GM12878 (cell line): Measurements from ENCODE around the gene ATP5F1B. TPM values are rescaled to one million over a fixed set of nuclear protein-coding genes. Genes with fewer than 3 reads are reported as not detected.
A peak's percentile ranks its signal among the peaks of the same experiment; 100 is the strongest.

Experiments
- ATAC-seq: fragments of 200-7000 bp; cut with Tn5 transposase; 3 replicates; pipeline ENCODE4 v1.9.1; 2020; ENCODE audit warnings: mild to moderate bottlenecking, moderate library complexity
- BruUV-seq: library from RNA; stranded (reverse); fragments of 400-500 nt; replicated peaks from 2 replicates; lab custom pipeline; 2021; lab: Mats Ljungman, UMichigan
- CTCF ChIA-PET: fragments of 300-600 bp; sonication (Branson Sonifier 250); formaldehyde crosslinking; extraction: SDS; loops from one replicate; lab custom pipeline; 2021; ENCODE audit warnings: inconsistent platforms; lab: Yijun Ruan, JAX
- POLR2A ChIA-PET: fragments of 350-600 bp; formaldehyde crosslinking; extraction: SDS; loops from one replicate; lab custom pipeline; 2021; ENCODE audit warnings: inconsistent platforms; lab: Charles Lee
- RAD21 ChIA-PET: fragments of 300-600 bp; sonication (Branson Sonifier 250); formaldehyde crosslinking; loops from one replicate; lab custom pipeline; 2023; ENCODE audit warnings: antibody characterized with exemption; ENCODE audit not compliant: unreplicated experiment; lab: Charles Lee
- SMC1A ChIA-PET: fragments of 300-600 bp; sonication (Branson Sonifier 250); formaldehyde crosslinking; loops from one replicate; lab custom pipeline; 2023; ENCODE audit not compliant: unreplicated experiment, uncharacterized antibody; lab: Charles Lee
- DNase-seq: peaks from one replicate; pipeline ENCODE4 v3.0.0-alpha.2; 2011; ENCODE audit warnings: low read depth, low spot score
- FAIRE-seq: peaks from 3 replicates; lab custom pipeline; 2011; peaks lifted over from hg19 to GRCh38; lab: Jason Lieb, UNC
- H2AFZ ChIP-seq: 2 replicates; pipeline ENCODE4 v1.6.0; 2011; ENCODE audit warnings: low read depth, low read length, control low read depth; ENCODE audit not compliant: control insufficient read depth
- H3K27ac ChIP-seq: 2 replicates; pipeline ENCODE4 v1.5.1; 2011; ENCODE audit warnings: control low read depth; ENCODE audit not compliant: control insufficient read depth, insufficient read depth
- H3K27me3 ChIP-seq, 2 experiments: replicated peaks in 1 of 2; 2 replicates each; pipeline versions ENCODE4 v1.6.0 to v1.6.1; 2011; ENCODE audit warnings: low read length in 1 of 2; ENCODE audit not compliant: control insufficient read depth in 2 of 2, insufficient read depth in 2 of 2
- H3K36me3 ChIP-seq, 2 experiments: 2 replicates each; pipeline ENCODE4 v1.5.1; 2011; ENCODE audit warnings: low read length in 1 of 2; ENCODE audit not compliant: control insufficient read depth in 2 of 2, insufficient read depth in 2 of 2
- H3K4me1 ChIP-seq: 2 replicates; pipeline ENCODE4 v1.6.1; 2011; ENCODE audit warnings: mild to moderate bottlenecking, low read length, moderate library complexity, mixed read lengths; ENCODE audit not compliant: control insufficient read depth, insufficient read depth
- H3K4me2 ChIP-seq: 2 replicates; pipeline ENCODE4 v1.6.0; 2011; ENCODE audit warnings: control low read depth; ENCODE audit not compliant: control insufficient read depth, insufficient read depth
- H3K4me3 ChIP-seq: fragments of 200-600 bp; sonication (generic); 2 replicates; pipeline ENCODE4 v1.5.1; 2016
- H3K79me2 ChIP-seq: 2 replicates; pipeline ENCODE4 v1.6.0; 2011; ENCODE audit warnings: low read length; ENCODE audit not compliant: control insufficient read depth, insufficient read depth
- H3K9ac ChIP-seq: 2 replicates; pipeline ENCODE4 v1.8.0; 2011; ENCODE audit warnings: low read length, control low read depth, mixed read lengths; ENCODE audit not compliant: control insufficient read depth, insufficient read depth
- H3K9me3 ChIP-seq: replicated peaks from 3 replicates; pipeline ENCODE4 v1.5.1; 2011; ENCODE audit warnings: mild to moderate bottlenecking, low read length; ENCODE audit not compliant: control insufficient read depth, insufficient read depth
- H4K20me1 ChIP-seq: 2 replicates; pipeline ENCODE4 v1.6.0; 2011; ENCODE audit not compliant: control insufficient read depth, insufficient read depth
- BRCA1 ChIP-seq: IDR thresholded peaks from 2 replicates; pipeline ENCODE4 v1.6.1; 2011; ENCODE audit warnings: low read depth, low read length, improper control_type of control experiment
- CTCF ChIP-seq, 3 experiments: IDR thresholded peaks in 2 of 3; conservative IDR thresholded peaks in 1 of 3; 2 replicates each; pipeline ENCODE4 v1.5.1; 2011; ENCODE audit warnings: low read depth in 3 of 3, low read length in 3 of 3, mild to moderate bottlenecking in 3 of 3, control low read depth in 2 of 3, moderate library complexity in 2 of 3, inconsistent platforms in 1 of 3, mixed read lengths in 1 of 3; ENCODE audit not compliant: control insufficient read depth in 2 of 3, insufficient read depth in 1 of 3; ENCODE audit errors: extremely low read depth in 1 of 3
- JUND ChIP-seq: IDR thresholded peaks from 2 replicates; pipeline ENCODE4 v1.6.1; 2012; ENCODE audit warnings: low read depth, mild to moderate bottlenecking, low read length, improper control_type of control experiment, moderate library complexity
- PKNOX1 ChIP-seq: fragments of 450-650 bp; IDR thresholded peaks from 2 replicates; pipeline ENCODE4 v1.6.1; 2016; ENCODE audit warnings: mild to moderate bottlenecking
- POU2F2 ChIP-seq: IDR thresholded peaks from 3 replicates; pipeline ENCODE4 v1.6.1; 2011; ENCODE audit warnings: low read depth, mild to moderate bottlenecking, low read length, borderline replicate concordance
- RAD21 ChIP-seq: IDR thresholded peaks from 2 replicates; pipeline ENCODE4 v1.6.1; 2011; ENCODE audit warnings: mild to moderate bottlenecking, low read depth, low read length, moderate library complexity; ENCODE audit not compliant: insufficient read depth
- SMC3 ChIP-seq: IDR thresholded peaks from 2 replicates; pipeline ENCODE4 v1.6.1; 2011; ENCODE audit warnings: low read length, improper control_type of control experiment, borderline replicate concordance
- WGBS: methylation state at CpG from one replicate; pipeline ENCODE4 v1.1.6; 2016; ENCODE audit warnings: low lambda C conversion rate; ENCODE audit not compliant: insufficient replicate concordance, insufficient coverage; ENCODE audit errors: missing lambda C conversion rate; 5-methylcytosine and 5-hydroxymethylcytosine counted together
- in situ Hi-C: fragments of 300-500 bp; cut with MboI; formaldehyde crosslinking; loops from 9 replicates; pipeline ENCODE4 v1.14.3; 2018; ENCODE audit warnings: mixed read lengths
- intact Hi-C: fragments of 100-400 bp; cut with micrococcal nuclease; formaldehyde crosslinking; loops from one replicate; pipeline ENCODE4 v1.14.2; 2022; ENCODE audit not compliant: unreplicated experiment
- polyA plus RNA-seq, 11 experiments: library from polyadenylated mRNA; depleted of rRNA in 4 of 11; unstranded in 6 of 11; stranded (reverse) in 5 of 11; fragments of >200 nt; fragmentation: Nextera tagmentation in 4 of 11; fragmentation: Illumina TruSeq in 1 of 11; extraction: Ambion mirVana in 4 of 11; extraction: Trizol in 1 of 11; gene quantifications; 1 replicate in 1 of 11; 2 replicates in 10 of 11; pipeline versions ENCODE4 v1.2.1 to v1.2.3, GENCODE V29; 2011 to 2016; ENCODE audit warnings: inconsistent platforms in 2 of 11, missing spikeins in 2 of 11, low read depth in 1 of 11
- total RNA-seq, 4 experiments: library from RNA; depleted of rRNA in 3 of 4; stranded (reverse); fragments of >200 nt in 3 of 4; fragmentation: Illumina TruSeq in 1 of 4; extraction: Trizol in 1 of 4; gene quantifications; 2 replicates each; pipeline versions ENCODE4 v1.2.1 to v1.2.3, GENCODE V29; 2013 to 2021
- TF ChIP-seq, protein P1 (sequence below): fragments of 450-650 bp; IDR thresholded peaks from 2 replicates; pipeline ENCODE4 v1.6.1; 2017; ENCODE audit warnings: mild to moderate bottlenecking, moderate library complexity

The ATP5F1B gene
- total and polyA plus RNA-seq, 10 of the 15 experiments (the other 5 are each of a cell fraction or from before 2014, with no cell fraction given), result 671 to 1,908 (median 1,031) TPM

GRCh38 chr12:56590237-56590830, 55.5 kb downstream of the ATP5F1B start:
- SMC1A ChIA-PET, result interaction anchor here (0.8 to 4.7 kb wide), 9 partner anchors 9 to 78 kb away, joined by 3 to 30 read pairs (median 4); partner anchors contain the start of gene RBMS2
- Histone ChIP-seq H3K4me1 (no peaks in the 10 kb centered on the region), H3K27me3 (no peaks in the 10 kb centered on the region), H3K9ac (no peak overlapping the region), H3K36me3 (no peaks in the 10 kb centered on the region; a peak in 1 of 4 replicates), H3K9me3 (no peaks in the 10 kb centered on the region), H2AFZ (no peak overlapping the region), H3K4me3 (no peak overlapping the region), H3K27ac (no peak overlapping the region), H3K79me2 (no peaks in the 10 kb centered on the region), H3K4me2 (no peak overlapping the region), H4K20me1 (no peaks in the 10 kb centered on the region)
- BruUV-seq, result no TSS peak
- intact Hi-C loops, result loop anchor here (1.0 to 10.0 kb wide), 2 partner anchors 77 to 396 kb away; no protein-coding TSS in a partner anchor
- in situ Hi-C loops, result loop anchor here (5.0 kb wide), 1 partner anchor 68 kb away; the partner anchor contains the start of gene RBMS2
- peak; percentile 89 for FAIRE-seq
- peak; percentile 95 for ATAC-seq
- RAD21 ChIA-PET, result interaction anchor here (0.6 to 2.8 kb wide), 4 partner anchors 46 to 104 kb away, joined by 3 to 14 read pairs (median 6); no protein-coding TSS in a partner anchor
- POLR2A ChIA-PET, result interaction anchor here (0.5 to 1.6 kb wide), 4 partner anchors 46 to 104 kb away, joined by 3 to 5 read pairs (median 4); no protein-coding TSS in a partner anchor
- TF ChIP-seq JUND (no peak), RAD21 (peak; percentile 65), CTCF (IDR thresholded peaks at IDR 0.05 in 2 of 3, conservative IDR thresholded peaks at IDR 0.05 in 1 of 3; ENCODE audit: control insufficient read depth in 2 of 3, extremely low read depth in 1 of 3, insufficient read depth in 1 of 3, low read depth in 3 of 3, low read length in 3 of 3) (peak; percentile 70 to 83 (median 74)), POU2F2 (no peak), SMC3 (peak; percentile 59; the same call in 1 of the 2 replicates), PKNOX1 (peak; percentile 78), BRCA1 (no peak)
- TF ChIP-seq, protein P1, sequence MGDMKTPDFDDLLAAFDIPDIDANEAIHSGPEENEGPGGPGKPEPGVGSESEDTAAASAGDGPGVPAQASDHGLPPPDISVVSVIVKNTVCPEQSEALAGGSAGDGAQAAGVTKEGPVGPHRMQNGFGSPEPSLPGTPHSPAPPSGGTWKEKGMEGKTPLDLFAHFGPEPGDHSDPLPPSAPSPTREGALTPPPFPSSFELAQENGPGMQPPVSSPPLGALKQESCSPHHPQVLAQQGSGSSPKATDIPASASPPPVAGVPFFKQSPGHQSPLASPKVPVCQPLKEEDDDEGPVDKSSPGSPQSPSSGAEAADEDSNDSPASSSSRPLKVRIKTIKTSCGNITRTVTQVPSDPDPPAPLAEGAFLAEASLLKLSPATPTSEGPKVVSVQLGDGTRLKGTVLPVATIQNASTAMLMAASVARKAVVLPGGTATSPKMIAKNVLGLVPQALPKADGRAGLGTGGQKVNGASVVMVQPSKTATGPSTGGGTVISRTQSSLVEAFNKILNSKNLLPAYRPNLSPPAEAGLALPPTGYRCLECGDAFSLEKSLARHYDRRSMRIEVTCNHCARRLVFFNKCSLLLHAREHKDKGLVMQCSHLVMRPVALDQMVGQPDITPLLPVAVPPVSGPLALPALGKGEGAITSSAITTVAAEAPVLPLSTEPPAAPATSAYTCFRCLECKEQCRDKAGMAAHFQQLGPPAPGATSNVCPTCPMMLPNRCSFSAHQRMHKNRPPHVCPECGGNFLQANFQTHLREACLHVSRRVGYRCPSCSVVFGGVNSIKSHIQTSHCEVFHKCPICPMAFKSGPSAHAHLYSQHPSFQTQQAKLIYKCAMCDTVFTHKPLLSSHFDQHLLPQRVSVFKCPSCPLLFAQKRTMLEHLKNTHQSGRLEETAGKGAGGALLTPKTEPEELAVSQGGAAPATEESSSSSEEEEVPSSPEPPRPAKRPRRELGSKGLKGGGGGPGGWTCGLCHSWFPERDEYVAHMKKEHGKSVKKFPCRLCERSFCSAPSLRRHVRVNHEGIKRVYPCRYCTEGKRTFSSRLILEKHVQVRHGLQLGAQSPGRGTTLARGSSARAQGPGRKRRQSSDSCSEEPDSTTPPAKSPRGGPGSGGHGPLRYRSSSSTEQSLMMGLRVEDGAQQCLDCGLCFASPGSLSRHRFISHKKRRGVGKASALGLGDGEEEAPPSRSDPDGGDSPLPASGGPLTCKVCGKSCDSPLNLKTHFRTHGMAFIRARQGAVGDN, result no peak
- WGBS, result 53% methylated on average over 3 of the region's 3 CpGs
- CTCF ChIA-PET, result interaction anchor here (0.7 to 6.5 kb wide), 20 partner anchors 10 to 428 kb away, joined by 3 to 50 read pairs (median 4); partner anchors contain the start of gene RBMS2
- no peak for DNase-seq
